HG02840 (cell line): Measurements from ENCODE around the gene TMEM200B.
"Not testable (repeated sequence)": the region's sequence is repeated elsewhere in the genome, so short reads cannot be mapped to it uniquely, and the experiment has no call there.

Experiments used
- ATAC-seq: cut with Tn5 transposase; IDR thresholded peaks from one replicate; pipeline ENCODE4 v1.9.1; 2021; ENCODE audit warnings: mild to moderate bottlenecking, moderate library complexity, moderate number of reproducible peaks; ENCODE audit not compliant: unreplicated experiment, low FRiP score

TMEM200B gene

GRCh38 chr1:29136391-29136915, 12.8 kb upstream of the TMEM200B start:
- ATAC-seq: no peak

GRCh38 chr1:29134695-29135028, 11.0 kb upstream of the TMEM200B start:
- no peak for ATAC-seq

GRCh38 chr1:29133861-29134694, 10.4 kb upstream of the TMEM200B start:
- ATAC-seq: no peak

GRCh38 chr1:29131056-29131455, 7.4 kb upstream of the TMEM200B start:
- ATAC-seq: not testable (repeated sequence)

- ATAC-seq: no peak
Measured at GRCh38 chr1:29129916-29130315, 6.2 kb upstream of the TMEM200B start.

- ATAC-seq: no peak
Measured at GRCh38 chr1:29128739-29129138, 5.0 kb upstream of the TMEM200B start.

DNA sequence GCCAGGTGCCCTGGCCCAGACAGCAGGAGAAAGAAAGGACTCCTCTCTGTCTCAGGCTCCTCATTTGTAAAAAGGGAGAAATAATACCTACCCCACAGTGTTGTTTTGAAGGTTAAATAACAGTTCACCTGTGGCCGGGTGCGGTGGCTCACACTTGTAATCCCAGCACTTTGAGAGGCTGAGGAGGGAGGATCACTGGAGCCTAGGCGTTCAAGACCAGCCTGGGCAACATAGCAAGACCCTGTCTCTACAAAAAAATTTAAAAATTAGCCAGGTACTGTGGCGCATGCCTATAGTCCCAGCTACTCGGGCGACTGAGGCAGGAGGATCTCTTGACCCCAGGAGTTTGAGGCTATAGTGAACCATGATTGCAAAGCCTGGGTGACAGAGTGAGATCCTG, 2.5 kb upstream of the TMEM200B start:
- no peak for ATAC-seq

- no peak for ATAC-seq
Measured at GRCh38 chr1:29125788-29126187, 2.1 kb upstream of the TMEM200B start.

DNA sequence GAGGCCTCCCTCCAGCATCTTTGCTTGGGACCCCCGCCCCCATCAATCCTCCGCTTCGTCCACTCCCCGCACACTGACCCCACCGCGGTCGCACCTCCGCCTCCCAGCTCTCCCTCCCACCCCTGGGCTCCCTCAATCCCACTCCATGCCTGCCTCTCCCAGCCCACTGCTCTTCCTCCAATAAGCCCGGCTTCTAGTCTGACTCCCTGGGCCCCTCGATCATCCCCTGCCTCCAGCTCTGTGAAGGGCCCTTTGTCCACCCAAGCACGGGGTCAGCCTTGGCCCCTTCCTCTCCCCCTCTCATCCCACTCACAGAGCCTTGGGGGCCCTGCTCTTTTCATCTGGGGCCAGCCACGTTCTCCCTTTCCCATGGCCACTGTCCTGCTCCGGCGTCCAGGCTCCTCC, 1.5 kb upstream of the TMEM200B start:
- no peak for ATAC-seq

- no peak for ATAC-seq
Measured at GRCh38 chr1:29124366-29125236, 898 bp upstream of the TMEM200B start.

DNA sequence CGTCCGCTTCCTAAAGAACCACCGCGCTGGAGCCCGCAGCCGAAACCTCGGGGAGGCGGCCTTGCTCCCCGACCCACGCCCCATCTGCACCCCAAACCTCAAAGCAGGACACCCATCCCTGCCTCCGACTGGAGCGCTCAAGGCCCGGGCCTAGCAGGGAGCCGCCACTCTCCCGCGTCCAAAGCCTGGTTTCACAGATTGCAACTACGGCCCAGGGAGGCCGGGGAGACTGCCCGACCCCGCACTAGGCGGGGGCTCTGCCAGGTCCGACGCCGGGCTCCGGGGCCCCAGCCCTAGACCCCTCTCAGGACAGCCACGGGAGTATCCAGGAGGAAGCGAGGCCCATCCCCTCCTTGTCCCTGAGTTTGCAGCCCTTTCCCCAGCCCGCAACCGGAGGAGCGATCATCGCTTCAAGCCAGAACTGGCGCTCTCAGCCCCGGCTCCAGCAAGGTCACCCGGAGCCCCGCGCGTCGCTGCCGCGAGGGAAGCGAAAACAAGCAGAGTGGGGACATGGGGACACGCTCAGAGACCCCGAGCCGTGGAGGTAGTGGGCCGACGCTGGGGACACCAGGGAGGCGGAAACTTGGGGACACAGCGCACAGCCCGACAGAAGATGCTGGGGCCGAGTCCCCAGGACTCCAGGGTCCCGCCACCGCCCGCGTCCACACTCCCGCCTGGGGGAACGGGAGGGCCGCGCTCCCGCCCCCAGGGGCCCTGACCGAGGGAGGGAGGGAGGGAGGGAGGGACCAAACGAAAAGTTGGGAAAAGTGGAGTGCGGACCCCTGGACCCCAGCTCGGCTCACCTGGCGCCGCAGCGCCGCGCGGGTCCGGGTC, 433 bp downstream of the TMEM200B start:
- no peak for ATAC-seq

GRCh38 chr1:29122682-29123052, 1.0 kb downstream of the TMEM200B start:
- no peak for ATAC-seq

DNA sequence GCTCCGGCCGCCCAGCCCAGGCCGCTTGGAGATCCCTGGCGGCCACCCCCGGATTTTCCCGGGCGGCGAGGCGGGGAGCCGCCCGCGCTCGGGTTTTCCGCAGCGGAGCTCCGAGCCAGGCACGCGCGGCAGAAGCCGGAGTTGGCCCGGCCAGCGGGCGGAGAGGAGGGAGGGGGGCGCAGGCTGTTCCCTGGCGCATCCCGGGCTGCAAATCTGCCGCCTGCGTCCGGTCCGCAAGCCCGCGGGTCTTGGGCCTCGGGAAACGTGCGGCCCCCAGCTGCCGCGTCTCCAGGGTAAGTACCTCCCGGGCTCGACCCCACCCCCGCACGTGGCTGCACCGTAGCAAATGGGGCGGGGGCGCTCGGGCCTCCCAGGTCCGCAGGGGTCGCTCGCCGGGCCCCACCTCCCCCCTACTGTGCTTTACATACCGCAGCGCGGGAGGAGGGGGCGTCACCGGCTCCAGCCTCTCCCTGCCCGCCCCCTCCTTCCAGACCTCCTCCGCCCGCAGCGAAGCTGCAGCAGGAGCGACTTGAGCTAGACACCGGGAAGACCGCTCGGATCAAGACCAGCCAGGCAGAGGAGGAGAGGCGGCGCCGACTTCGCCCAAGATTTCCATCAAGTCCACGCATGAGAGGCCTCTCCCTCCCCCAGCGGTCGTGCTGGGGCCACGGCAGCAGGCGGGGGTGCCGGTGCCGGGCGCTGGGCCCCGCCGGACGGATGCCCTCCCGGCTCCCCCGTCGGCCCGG, 1.6 kb downstream of the TMEM200B start:
- ATAC-seq: no peak

GRCh38 chr1:29121516-29121935, 2.2 kb downstream of the TMEM200B start:
- no peak for ATAC-seq

GRCh38 chr1:29120947-29121485, 2.7 kb downstream of the TMEM200B start:
- ATAC-seq: no peak

DNA sequence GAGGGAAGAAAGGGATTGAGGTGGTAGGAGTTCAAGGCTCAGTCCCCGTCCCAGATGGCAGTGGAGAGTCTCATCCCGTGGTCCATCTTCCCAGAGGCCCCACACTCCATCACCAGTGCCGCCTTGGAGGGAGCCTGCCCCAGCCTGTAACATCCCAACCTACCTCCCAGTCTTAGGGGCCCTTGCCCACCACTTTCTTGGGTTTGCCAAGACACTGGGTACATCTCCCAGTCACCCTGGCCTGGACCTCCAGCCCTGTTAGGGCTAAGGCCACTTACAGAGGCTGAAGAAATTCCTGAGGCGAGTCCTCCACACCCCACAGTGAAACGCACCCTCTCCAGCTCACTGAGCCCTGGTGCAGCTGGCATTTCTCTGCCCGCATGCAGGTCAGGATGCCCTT, 3.3 kb downstream of the TMEM200B start:
- no peak for ATAC-seq

GRCh38 chr1:29119121-29119929, 4.4 kb downstream of the TMEM200B start:
- no peak for ATAC-seq

GRCh38 chr1:29117381-29117780, 6.3 kb downstream of the TMEM200B start:
- no peak for ATAC-seq

- ATAC-seq: no peak
Measured at GRCh38 chr1:29114654-29115053, 9.0 kb downstream of the TMEM200B start.
